H1 (cell line): ENCODE measurements around the gene INO80. TPM values are rescaled to one million over a fixed set of nuclear protein-coding genes. Genes with fewer than 3 reads are reported as not detected.

Experiments
- CTCF ChIA-PET: fragments of 300-600 bp; sonication (Branson Sonifier 250); formaldehyde crosslinking; loops from one replicate; lab custom pipeline; 2021; ENCODE audit not compliant: partially characterized antibody; lab: Charles Lee
- POLR2A ChIA-PET: fragments of 300-600 bp; sonication (Branson Sonifier 250); formaldehyde crosslinking; loops from one replicate; lab custom pipeline; 2021; ENCODE audit warnings: inconsistent platforms; ENCODE audit not compliant: partially characterized antibody; lab: Charles Lee
- DNase-seq, 2 experiments: peaks; one replicate each; pipeline versions ENCODE4 v3.0.0 to v3.0.0-alpha.2; 2010 to 2022; ENCODE audit warnings: low spot score in 2 of 2, low read depth in 1 of 2, mixed read lengths in 1 of 2
- FAIRE-seq: peaks from 2 replicates; lab custom pipeline; 2011; peaks lifted over from hg19 to GRCh38; lab: Jason Lieb, UNC
- H2AFZ ChIP-seq: 2 replicates; pipeline ENCODE4 v1.8.1; 2012; ENCODE audit warnings: low read length, inconsistent platforms
- H2AK5ac ChIP-seq: 2 replicates; pipeline ENCODE4 v1.6.1; 2013; ENCODE audit warnings: low read depth, low read length
- H2BK120ac ChIP-seq: replicated peaks from 2 replicates; pipeline ENCODE3; 2013; ENCODE audit warnings: low read depth, low read length, inconsistent platforms
- H2BK12ac ChIP-seq: 2 replicates; pipeline ENCODE4 v1.6.1; 2013; ENCODE audit warnings: low read depth, low read length
- H2BK15ac ChIP-seq: 2 replicates; pipeline ENCODE4 v1.6.1; 2013; ENCODE audit warnings: low read length
- H2BK20ac ChIP-seq: 2 replicates; pipeline ENCODE4 v1.6.1; 2013; ENCODE audit warnings: low read length
- H2BK5ac ChIP-seq: 2 replicates; pipeline ENCODE4 v1.6.1; 2013; ENCODE audit warnings: low read depth, low read length
- H3K14ac ChIP-seq: 2 replicates; pipeline ENCODE4 v1.6.1; 2013; ENCODE audit warnings: inconsistent platforms; ENCODE audit not compliant: insufficient read length
- H3K18ac ChIP-seq: 2 replicates; pipeline ENCODE4 v1.6.1; 2013; ENCODE audit warnings: low read length; ENCODE audit errors: extremely low read depth
- H3K23ac ChIP-seq: 2 replicates; pipeline ENCODE4 v1.6.1; 2013; ENCODE audit warnings: inconsistent platforms; ENCODE audit not compliant: insufficient read length
- H3K23me2 ChIP-seq: 2 replicates; pipeline ENCODE4 v1.6.1; 2013; ENCODE audit warnings: low read depth, low read length
- H3K27ac ChIP-seq: 2 replicates; pipeline ENCODE4 v1.6.1; 2011; ENCODE audit warnings: low read depth, low read length, inconsistent platforms
- H3K27me3 ChIP-seq, 4 experiments: replicated peaks in 1 of 4; 1 replicate in 1 of 4; 2 replicates in 3 of 4; pipeline versions ENCODE4 v1.6.1 to v1.8.1; 2011 to 2013; ENCODE audit warnings: low read length in 3 of 4, mild to moderate bottlenecking in 3 of 4, inconsistent platforms in 2 of 4, mixed read lengths in 2 of 4, moderate library complexity in 1 of 4; ENCODE audit not compliant: control insufficient read depth in 3 of 4, insufficient read depth in 3 of 4; ENCODE audit errors: extremely low read depth in 1 of 4
- H3K36me3 ChIP-seq, 4 experiments: 2 replicates each; pipeline versions ENCODE4 v1.6.1 to v1.8.1; 2011 to 2013; ENCODE audit warnings: mild to moderate bottlenecking in 4 of 4, low read length in 3 of 4, moderate library complexity in 2 of 4, control low read depth in 1 of 4, inconsistent platforms in 1 of 4; ENCODE audit not compliant: insufficient read depth in 4 of 4, control insufficient read depth in 2 of 4
- H3K4ac ChIP-seq: replicated peaks from 2 replicates; pipeline ENCODE3; 2013; ENCODE audit warnings: low read length, low read depth, mixed read lengths, inconsistent platforms; ENCODE audit not compliant: insufficient read length
- H3K4me1 ChIP-seq, 4 experiments: replicated peaks in 1 of 4; 1 replicate in 1 of 4; 2 replicates in 3 of 4; pipeline versions ENCODE4 v1.6.1 to v1.8.1; 2011 to 2013; ENCODE audit warnings: low read length in 3 of 4, inconsistent platforms in 2 of 4, mixed read lengths in 1 of 4; ENCODE audit not compliant: insufficient read depth in 4 of 4, control insufficient read depth in 3 of 4
- H3K4me2 ChIP-seq, 2 experiments: 2 replicates each; pipeline versions ENCODE4 v1.6.1 to v1.8.1; 2011 to 2013; ENCODE audit warnings: low read depth in 2 of 2, low read length in 2 of 2, control low read depth in 1 of 2, inconsistent platforms in 1 of 2, mild to moderate bottlenecking in 1 of 2; ENCODE audit not compliant: insufficient read depth in 1 of 2
- H3K4me3 ChIP-seq, 4 experiments: fragments of 200-600, 300-600 bp in 1 of 4; sonication (generic), shearing (Covaris generic), sonication (Bioruptor Twin) in 1 of 4; 2 replicates each; pipeline versions ENCODE4 v1.5.1 to v1.8.1; 2011 to 2016; ENCODE audit warnings: low read length in 4 of 4, low read depth in 3 of 4, control low read depth in 2 of 4, inconsistent platforms in 2 of 4, mild to moderate bottlenecking in 2 of 4, mixed read lengths in 1 of 4, moderate library complexity in 1 of 4; ENCODE audit not compliant: insufficient read depth in 2 of 4; ENCODE audit errors: extremely low read depth in 1 of 4
- H3K56ac ChIP-seq: replicated peaks from 2 replicates; pipeline ENCODE3; 2013; ENCODE audit warnings: low read depth, mild to moderate bottlenecking, mixed read lengths, low read length, inconsistent platforms; ENCODE audit not compliant: insufficient read length
- H3K79me1 ChIP-seq: 2 replicates; pipeline ENCODE4 v1.6.1; 2013; ENCODE audit warnings: low read depth, low read length, control low read depth
- H3K79me2 ChIP-seq, 2 experiments: 2 replicates each; pipeline versions ENCODE4 v1.6.1 to v1.8.1; 2012 to 2013; ENCODE audit warnings: low read length in 2 of 2, mild to moderate bottlenecking in 2 of 2, inconsistent platforms in 1 of 2; ENCODE audit not compliant: insufficient read depth in 2 of 2, control insufficient read depth in 1 of 2
- H3K9ac ChIP-seq, 4 experiments: replicated peaks in 1 of 4; 1 replicate in 1 of 4; 2 replicates in 3 of 4; pipeline versions ENCODE4 v1.6.1 to v1.8.1; 2011 to 2013; ENCODE audit warnings: low read depth in 3 of 4, low read length in 3 of 4, control low read depth in 2 of 4, mild to moderate bottlenecking in 2 of 4, moderate library complexity in 2 of 4, inconsistent platforms in 1 of 4; ENCODE audit errors: extremely low read depth in 1 of 4
- H3K9me3 ChIP-seq, 2 experiments: 2 replicates each; pipeline versions ENCODE4 v1.6.1 to v1.8.1; 2012 to 2013; ENCODE audit warnings: mild to moderate bottlenecking in 2 of 2, moderate library complexity in 2 of 2, control low read depth in 1 of 2, inconsistent platforms in 1 of 2, low read depth in 1 of 2, low read length in 1 of 2, mixed read lengths in 1 of 2; ENCODE audit not compliant: insufficient read depth in 2 of 2
- H4K20me1 ChIP-seq, 2 experiments: replicated peaks in 1 of 2; 2 replicates each; pipeline versions ENCODE3 to v1.8.1; 2011 to 2013; ENCODE audit warnings: inconsistent platforms in 2 of 2, low read length in 2 of 2, mild to moderate bottlenecking in 1 of 2; ENCODE audit not compliant: insufficient read depth in 2 of 2, control insufficient read depth in 1 of 2
- H4K5ac ChIP-seq: 2 replicates; pipeline ENCODE4 v1.6.1; 2013; ENCODE audit warnings: low read length, low read depth, mixed read lengths, inconsistent platforms; ENCODE audit not compliant: insufficient read length
- H4K8ac ChIP-seq: 2 replicates; pipeline ENCODE4 v1.8.0; 2013; ENCODE audit warnings: mild to moderate bottlenecking, moderate library complexity, low read length, inconsistent platforms; ENCODE audit not compliant: insufficient read depth; ENCODE audit errors: extremely low read depth
- H4K91ac ChIP-seq: replicated peaks from 2 replicates; pipeline ENCODE3; 2013; ENCODE audit warnings: low read length, mixed read lengths, inconsistent platforms; ENCODE audit not compliant: insufficient read length
- ATF3 ChIP-seq: IDR thresholded peaks from 2 replicates; pipeline ENCODE4 v1.6.1; 2011; ENCODE audit warnings: low read depth, mild to moderate bottlenecking, low read length; ENCODE audit not compliant: insufficient read depth
- CHD1 ChIP-seq: IDR thresholded peaks from 2 replicates; pipeline ENCODE4 v1.6.1; 2012; ENCODE audit warnings: low read depth, low read length, improper control_type of control experiment
- CTCF ChIP-seq, 3 experiments: IDR thresholded peaks; 1 replicate in 2 of 3; 2 replicates in 1 of 3; pipeline versions ENCODE4 v1.5.1 to v1.6.1; 2011; ENCODE audit warnings: low read length in 3 of 3, mild to moderate bottlenecking in 3 of 3, inconsistent platforms in 2 of 3, low read depth in 1 of 3, moderate library complexity in 1 of 3; ENCODE audit not compliant: insufficient read depth in 1 of 3; ENCODE audit errors: control extremely low read depth in 1 of 3
- KDM1A ChIP-seq: fragments of 200-600, 300-600 bp; sonication (generic); IDR thresholded peaks from 2 replicates; pipeline ENCODE4 v1.7.1; 2016; ENCODE audit warnings: mild to moderate bottlenecking, low read length, borderline replicate concordance
- NANOG ChIP-seq: IDR thresholded peaks from 2 replicates; pipeline ENCODE4 v1.6.1; 2011; ENCODE audit warnings: low read length, low read depth, mild to moderate bottlenecking, inconsistent platforms; ENCODE audit not compliant: insufficient read depth, poor library complexity, severe bottlenecking
- POLR2AphosphoS5 ChIP-seq: IDR thresholded peaks from 2 replicates; pipeline ENCODE4 v1.6.1; 2011; ENCODE audit warnings: low read depth, low read length
- RXRA ChIP-seq: IDR thresholded peaks from 2 replicates; pipeline ENCODE4 v1.6.1; 2011; ENCODE audit warnings: low read depth, mild to moderate bottlenecking, low read length, moderate library complexity; ENCODE audit not compliant: insufficient read depth
- SAP30 ChIP-seq: fragments of 300-600 bp; sonication (generic); IDR thresholded peaks from 2 replicates; pipeline ENCODE4 v1.7.1; 2012; ENCODE audit warnings: low read length, moderate library complexity, mild to moderate bottlenecking, inconsistent platforms; ENCODE audit not compliant: insufficient read depth, insufficient replicate concordance
- SIRT6 ChIP-seq: IDR thresholded peaks from one replicate; pipeline ENCODE4 v1.7.1; 2012; ENCODE audit warnings: low read length, inconsistent platforms
- SIX5 ChIP-seq: IDR thresholded peaks from 2 replicates; pipeline ENCODE4 v1.6.1; 2011; ENCODE audit warnings: mild to moderate bottlenecking, low read depth, low read length
- ZNF274 ChIP-seq: IDR thresholded peaks from 2 replicates; pipeline ENCODE4 v1.7.0; 2012; ENCODE audit warnings: low read length, borderline replicate concordance; ENCODE audit errors: extremely low read depth
- WGBS, 2 experiments: shearing (Covaris generic) in 1 of 2; methylation state at CpG; one replicate each; pipeline versions ENCODE4 v1.1.6 to v1.1.7; 2013 to 2015; ENCODE audit warnings: low lambda C conversion rate in 2 of 2, mixed read lengths in 2 of 2, inconsistent platforms in 1 of 2, low coverage in 1 of 2, missing lambda C conversion rate in 1 of 2; ENCODE audit not compliant: insufficient replicate concordance in 2 of 2, insufficient coverage in 1 of 2, insufficient read length in 1 of 2; ENCODE audit errors: extremely low coverage in 1 of 2, missing lambda C conversion rate in 1 of 2; 5-methylcytosine and 5-hydroxymethylcytosine counted together
- polyA plus RNA-seq, 7 experiments: library from polyadenylated mRNA; depleted of rRNA in 3 of 7; stranded (reverse) in 5 of 7; unstranded in 2 of 7; fragments of >200 nt in 5 of 7; fragments of 200-250 nt in 2 of 7; gene quantifications; 1 replicate in 5 of 7; 2 replicates in 1 of 7; 4 replicates in 1 of 7; pipeline versions ENCODE4 v1.2.1 to v1.2.3, GENCODE V29; 2011 to 2013; ENCODE audit warnings: missing spikeins in 2 of 7, mixed read lengths in 2 of 7
- total RNA-seq: library from RNA; stranded (reverse); fragmentation: NEBNext Ultra II Directional; extraction: Animal tissue kit (Norgen Biotek cat#: 25700); gene quantifications from 2 replicates; pipeline ENCODE4 v1.2.1, GENCODE V29; 2021

INO80 gene
- total and polyA plus RNA-seq, 2 of the 8 experiments (the other 6 are each of a cell fraction or from before 2014, with no cell fraction given), result 4.3 to 24.5 TPM

GRCh38 chr15:41024885-41025284 lies 91.2 kb downstream of the INO80 start:
- Histone ChIP-seq H4K20me1 (peaks cover 0 to 5% of the 10 kb centered on the region in 2 experiments), H3K23ac (no peak overlapping the region), H2BK15ac (no peak overlapping the region), H3K4me1 (no peaks in the 10 kb centered on the region), H3K36me3 (peaks cover 0 to 19% (median 11%) of the 10 kb centered on the region in 4 experiments; a peak in 5 of 8 replicates), H2AK5ac (no peak overlapping the region), H3K27me3 (no peaks in the 10 kb centered on the region), H3K4me3 (no peak overlapping the region), H2BK120ac (no peak overlapping the region), H3K14ac (no peak overlapping the region), H2BK5ac (no peak overlapping the region), H3K23me2 (no peaks in the 10 kb centered on the region), H3K4me2 (no peak overlapping the region), H3K56ac (no peak overlapping the region), H3K18ac (no peak overlapping the region), H3K9ac (no peak overlapping the region), H2BK20ac (no peak overlapping the region), H2AFZ (no peak overlapping the region), H4K91ac (no peak overlapping the region), H2BK12ac (no peak overlapping the region), H3K79me1 (no peaks in the 10 kb centered on the region; the same call in 1 of the 2 replicates), H4K8ac (no peak overlapping the region), H3K27ac (no peak overlapping the region), H3K79me2 (no peaks in the 10 kb centered on the region), H4K5ac (no peak overlapping the region), H3K9me3 (no peaks in the 10 kb centered on the region), H3K4ac (no peak overlapping the region)
- DNase-seq, result no peak
- ChIA-PET POLR2A (interaction anchor here (1.5 to 2.1 kb wide), 2 partner anchors 68 to 118 kb away, joined by 4 to 5 read pairs; no protein-coding TSS in a partner anchor), CTCF (interaction anchor here (0.8 to 13.4 kb wide), 13 partner anchors 11 to 482 kb away, joined by 3 to 257 read pairs (median 4); partner anchors contain the start of gene VPS18)
- no peak for FAIRE-seq
- 94% methylated on average over 2 of the region's 2 CpGs; no CpG with 5 or more reads in 1 of the 2 experiments for WGBS, 2 experiments
- TF ChIP-seq KDM1A, result no peak
- TF ChIP-seq RXRA, result no peak
- no peak for TF ChIP-seq CTCF (IDR thresholded peaks at IDR 0.05; ENCODE audit: control extremely low read depth in 1 of 3, insufficient read depth in 1 of 3, low read depth in 1 of 3, low read length in 3 of 3)
- TF ChIP-seq NANOG, result no peak
- no peak for TF ChIP-seq SIX5
- no peak for TF ChIP-seq POLR2AphosphoS5
- no peak for TF ChIP-seq SIRT6
- no peak for TF ChIP-seq ZNF274
- no peak for TF ChIP-seq SAP30
- TF ChIP-seq ATF3, result no peak
- TF ChIP-seq CHD1, result no peak
